HepG2 (cell line): Measurements from ENCODE around the gene NKD1. TPM values are rescaled to one million over a fixed set of nuclear protein-coding genes. Genes with fewer than 3 reads are reported as not detected.

ENCODE experiments used
- CREM ChIP-seq, 2 experiments: sonication (generic) in 1 of 2; formaldehyde crosslinking in 1 of 2; IDR thresholded peaks; 2 replicates each; pipeline versions ENCODE4 v1.4.0 to v1.6.1; 2016 to 2020; ENCODE audit warnings: antibody characterized with exemption in 1 of 2, mild to moderate bottlenecking in 1 of 2, missing genetic modification reagents in 1 of 2
- CTCF ChIP-seq: sonication (generic); formaldehyde crosslinking; IDR thresholded peaks from 2 replicates; pipeline ENCODE4 v1.5.0; 2020; ENCODE audit warnings: mild to moderate bottlenecking, missing genetic modification reagents, moderate library complexity
- FOSL2 ChIP-seq: sonication (generic); formaldehyde crosslinking; IDR thresholded peaks from 2 replicates; pipeline ENCODE4 v1.4.0; 2020; ENCODE audit warnings: missing genetic modification reagents
- HOXA3 ChIP-seq: sonication (generic); formaldehyde crosslinking; IDR thresholded peaks from 2 replicates; pipeline ENCODE4 v1.5.0; 2020; ENCODE audit warnings: missing genetic modification reagents
- KLF15 ChIP-seq: sonication (generic); formaldehyde crosslinking; IDR thresholded peaks from 2 replicates; pipeline ENCODE4 v1.8.1; 2023; ENCODE audit warnings: borderline replicate concordance, mild to moderate bottlenecking, inconsistent platforms, missing genetic modification reagents, mixed read lengths
- MAX ChIP-seq: IDR thresholded peaks from 2 replicates; pipeline ENCODE4 v1.6.1; 2012; ENCODE audit warnings: inconsistent platforms
- MED13 ChIP-seq: sonication (generic); formaldehyde crosslinking; IDR thresholded peaks from 2 replicates; pipeline ENCODE4 v1.5.0; 2020; ENCODE audit warnings: missing genetic modification reagents
- PITX1 ChIP-seq: sonication (generic); formaldehyde crosslinking; IDR thresholded peaks from 2 replicates; pipeline ENCODE4 v1.5.1; 2020; ENCODE audit warnings: mild to moderate bottlenecking, missing genetic modification reagents
- POLR2A ChIP-seq, 2 experiments: IDR thresholded peaks; 2 replicates each; pipeline ENCODE4 v1.6.1; 2011; ENCODE audit warnings: low read depth in 2 of 2, low read length in 2 of 2, mild to moderate bottlenecking in 1 of 2, moderate library complexity in 1 of 2; ENCODE audit not compliant: insufficient read depth in 1 of 2
- RNF2 ChIP-seq: fragments of 450-650 bp; conservative IDR thresholded peaks from 2 replicates; pipeline ENCODE4 v1.6.1; 2016; ENCODE audit warnings: low read depth
- SIN3B ChIP-seq: fragments of 150-350 bp; IDR thresholded peaks from 2 replicates; pipeline ENCODE4 v1.6.1; 2014; ENCODE audit warnings: low read length
- ZBTB1 ChIP-seq: sonication (generic); formaldehyde crosslinking; IDR thresholded peaks from 2 replicates; pipeline ENCODE4 v1.4.0; 2020; ENCODE audit warnings: missing genetic modification reagents, borderline replicate concordance
- ZBTB10 ChIP-seq: sonication (generic); formaldehyde crosslinking; IDR thresholded peaks from 2 replicates; pipeline ENCODE4 v1.4.0; 2020; ENCODE audit warnings: missing genetic modification reagents, borderline replicate concordance
- ZBTB21 ChIP-seq: sonication (generic); formaldehyde crosslinking; IDR thresholded peaks from 2 replicates; pipeline ENCODE4 v1.4.0; 2020; ENCODE audit warnings: missing genetic modification reagents
- ZFY ChIP-seq: sonication (generic); formaldehyde crosslinking; IDR thresholded peaks from 2 replicates; pipeline ENCODE4 v1.4.0; 2020; ENCODE audit warnings: missing genetic modification reagents
- ZNF512 ChIP-seq: sonication (generic); formaldehyde crosslinking; IDR thresholded peaks from 2 replicates; pipeline ENCODE4 v1.4.0; 2020; ENCODE audit warnings: mild to moderate bottlenecking, missing genetic modification reagents
- ZNF660 ChIP-seq: sonication (generic); formaldehyde crosslinking; IDR thresholded peaks from 2 replicates; pipeline ENCODE4 v1.5.1; 2020; ENCODE audit warnings: mild to moderate bottlenecking, low read depth, missing genetic modification reagents, borderline replicate concordance
- ZNF687 ChIP-seq: sonication (generic); formaldehyde crosslinking; IDR thresholded peaks from 2 replicates; pipeline ENCODE4 v1.5.1; 2020; ENCODE audit warnings: mild to moderate bottlenecking, missing genetic modification reagents, moderate library complexity
- polyA plus RNA-seq, 8 experiments: library from polyadenylated mRNA; depleted of rRNA in 3 of 8; stranded (reverse) in 7 of 8; unstranded in 1 of 8; fragments of >200 nt; fragmentation: Illumina TruSeq in 4 of 8; extraction: Trizol in 4 of 8; gene quantifications; 2 replicates each; pipeline versions ENCODE4 v1.2.1 to v1.2.3, GENCODE V29; 2011 to 2016; ENCODE audit warnings: low read depth in 4 of 8, missing spikeins in 1 of 8, mixed read lengths in 1 of 8; ENCODE audit not compliant: insufficient read depth in 1 of 8
- total RNA-seq, 5 experiments: library from RNA; depleted of rRNA; stranded (reverse); fragments of >200 nt; fragmentation: Illumina TruSeq; extraction: Trizol; gene quantifications; 2 replicates each; pipeline ENCODE4 v1.2.3, GENCODE V29; 2016; ENCODE audit warnings: low read depth in 1 of 5

NKD1 gene
- total and polyA plus RNA-seq, 2 of the 13 experiments (the other 11 are each of a cell fraction or from before 2014, with no cell fraction given), result 70.4 to 121 TPM

GRCh38 chr16:50600582-50601283, 52.5 kb downstream of the NKD1 start (continued):
- TF ChIP-seq ZNF687 (CRISPR knock-in tag) (peak; percentile 46), ZBTB21 (CRISPR knock-in tag) (no peak), POLR2A (IDR thresholded peaks at IDR 0.05; ENCODE audit: insufficient read depth in 1 of 2, low read depth in 2 of 2, low read length in 2 of 2) (peak; percentile 5 to 48; a peak in 2 of 4 replicates), CTCF (CRISPR knock-in tag) (no peak), ZFY (CRISPR knock-in tag) (no peak), KLF15 (CRISPR knock-in tag) (no peak), MAX (no peak), HOXA3 (CRISPR knock-in tag) (peak; percentile 35; the same call in 1 of the 2 replicates), ZNF660 (CRISPR knock-in tag) (no peak), PITX1 (CRISPR knock-in tag) (peak; percentile 24; the same call in 1 of the 2 replicates), MED13 (CRISPR knock-in tag) (no peak), FOSL2 (0 out of 2 replicates have a peak, but pooled peaks have one; percentile 14), ZBTB1 (no peak), CREM (IDR thresholded peaks at IDR 0.05) (no peak), CREM (CRISPR knock-in tag; IDR thresholded peaks at IDR 0.05) (no peak), ZBTB10 (no peak), SIN3B (no peak), ZNF512 (CRISPR knock-in tag) (no peak), RNF2 (no peak)
